ENCODE data around the gene HLA-DMB. TPM values are rescaled to one million over a fixed set of nuclear protein-coding genes. Genes with fewer than 3 reads are reported as not detected.

HLA-DMB gene
- total RNA-seq, 4 donors from 2014 or later: 59.4 to 199 (median 91.6) TPM

- no peaks in the 10 kb centered on the region for H3K36me3 ChIP-seq
- no peak overlapping the region for H3K27ac ChIP-seq
- DNase-seq: no peak
- no peaks in the 10 kb centered on the region for H3K27me3 ChIP-seq
- no peaks in the 10 kb centered on the region for H3K9me3 ChIP-seq
- H3K4me3 ChIP-seq: no peak overlapping the region
- no peaks in the 10 kb centered on the region for H3K4me1 ChIP-seq
- TF ChIP-seq POLR2A (IDR thresholded peaks at IDR 0.05) (no peak), CTCF (IDR thresholded peaks at IDR 0.05) (no peak)
These were observed 8.5 kb downstream of the HLA-DMB start for GRCh38 chr6:32932132-32932868.

GRCh38 chr6:32931211-32931610 is 9.6 kb downstream of the HLA-DMB start:
- TF ChIP-seq CTCF (IDR thresholded peaks at IDR 0.05): no peak
- no peak for TF ChIP-seq POLR2A (IDR thresholded peaks at IDR 0.05)
- Histone ChIP-seq H3K36me3 (no peaks in the 10 kb centered on the region), H3K27me3 (no peaks in the 10 kb centered on the region), H3K4me3 (no peak overlapping the region), H3K27ac (no peak overlapping the region), H3K4me1 (no peaks in the 10 kb centered on the region), H3K9me3 (no peaks in the 10 kb centered on the region)
- DNase-seq: no peak

GRCh38 chr6:32922083-32922482 is 18.7 kb downstream of the HLA-DMB start:
- Histone ChIP-seq H3K4me3 (no peak overlapping the region), H3K36me3 (no peaks in the 10 kb centered on the region), H3K27ac (no peak overlapping the region), H3K4me1 (peaks cover 0 to 4% (median 0%) of the 10 kb centered on the region in 4 donors), H3K27me3 (no peaks in the 10 kb centered on the region), H3K9me3 (no peaks in the 10 kb centered on the region)
- no peak for DNase-seq
- TF ChIP-seq CTCF (IDR thresholded peaks at IDR 0.05) (peak in 1 of 6 experiments; percentile 38), POLR2A (IDR thresholded peaks at IDR 0.05) (no peak)

DNA sequence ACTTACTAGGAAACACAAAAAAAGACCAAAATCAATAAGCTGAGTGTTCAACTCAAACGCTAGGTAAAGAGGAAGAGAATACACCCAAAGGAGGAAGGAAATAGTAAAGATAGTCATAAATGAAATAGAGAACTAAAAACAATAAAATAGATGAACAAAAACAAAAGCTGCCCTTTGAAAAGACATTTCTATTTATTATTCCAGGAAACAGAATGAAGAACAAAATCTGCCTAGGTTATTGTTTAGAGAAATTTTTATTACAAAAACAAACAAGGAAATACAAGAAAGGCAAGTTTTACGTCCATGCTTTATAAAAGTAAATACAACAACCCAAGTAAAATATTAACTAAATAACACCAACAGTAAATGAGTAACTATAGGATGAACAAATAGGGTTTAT is 20.1 kb downstream of the HLA-DMB start:
- no peak overlapping the region for H3K27ac ChIP-seq
- H3K36me3 ChIP-seq: no peaks in the 10 kb centered on the region
- no peak for DNase-seq
- H3K4me3 ChIP-seq: no peak overlapping the region
- no peaks in the 10 kb centered on the region for H3K27me3 ChIP-seq
- H3K9me3 ChIP-seq: no peaks in the 10 kb centered on the region
- peaks cover 0 to 4% (median 0%) of the 10 kb centered on the region in 4 donors for H3K4me1 ChIP-seq
- TF ChIP-seq CTCF (IDR thresholded peaks at IDR 0.05) (no peak), POLR2A (IDR thresholded peaks at IDR 0.05) (no peak)

GRCh38 chr6:32912951-32913350 is 27.9 kb downstream of the HLA-DMB start:
- Histone ChIP-seq H3K4me1 (no peaks in the 10 kb centered on the region), H3K27ac (no peak overlapping the region), H3K4me3 (no peak overlapping the region), H3K36me3 (no peaks in the 10 kb centered on the region), H3K27me3 (no peaks in the 10 kb centered on the region), H3K9me3 (no peaks in the 10 kb centered on the region)
- TF ChIP-seq CTCF (IDR thresholded peaks at IDR 0.05) (no peak), POLR2A (IDR thresholded peaks at IDR 0.05) (no peak)
- DNase-seq: no peak

All from Peyer's patch (tissue), 4 donors.